ENCODE results near the gene R3HDML. TPM values are rescaled to one million over a fixed set of nuclear protein-coding genes. Genes with fewer than 3 reads are reported as not detected.
A peak's percentile ranks its signal among the peaks of the same experiment; 100 is the strongest.

R3HDML gene
- total RNA-seq, 2 donors from 2014 or later, result not detected

DNA sequence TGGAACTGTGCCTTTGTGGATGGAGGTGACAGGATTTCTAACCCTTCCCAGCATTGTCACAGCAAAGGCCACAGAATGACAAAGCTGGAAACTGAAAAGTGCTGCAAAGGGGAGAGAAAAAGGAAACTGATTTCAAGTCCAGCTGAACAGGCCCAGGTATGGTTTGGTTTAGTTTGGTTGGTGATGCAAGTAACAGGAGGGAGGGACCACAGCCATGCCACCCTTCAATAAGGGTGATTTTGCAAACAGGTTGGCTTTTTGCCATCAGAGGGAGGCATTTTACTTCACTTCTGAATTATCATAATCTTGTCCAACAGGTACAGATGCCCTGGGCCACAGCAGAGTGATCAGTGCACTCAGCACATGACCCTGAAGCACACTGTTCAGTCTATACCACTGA is 32.5 kb upstream of the R3HDML start:
- H3K36me3 ChIP-seq (replicated peaks in 1 of 2; ENCODE audit: insufficient read depth in 1 of 2, low read depth in 2 of 2), result no peaks in the 10 kb centered on the region
- H3K4me3 ChIP-seq, result no peak overlapping the region
- peaks cover 45% of the 10 kb centered on the region for H3K4me1 ChIP-seq
- no peak for DNase-seq
- TF ChIP-seq, protein P1, sequence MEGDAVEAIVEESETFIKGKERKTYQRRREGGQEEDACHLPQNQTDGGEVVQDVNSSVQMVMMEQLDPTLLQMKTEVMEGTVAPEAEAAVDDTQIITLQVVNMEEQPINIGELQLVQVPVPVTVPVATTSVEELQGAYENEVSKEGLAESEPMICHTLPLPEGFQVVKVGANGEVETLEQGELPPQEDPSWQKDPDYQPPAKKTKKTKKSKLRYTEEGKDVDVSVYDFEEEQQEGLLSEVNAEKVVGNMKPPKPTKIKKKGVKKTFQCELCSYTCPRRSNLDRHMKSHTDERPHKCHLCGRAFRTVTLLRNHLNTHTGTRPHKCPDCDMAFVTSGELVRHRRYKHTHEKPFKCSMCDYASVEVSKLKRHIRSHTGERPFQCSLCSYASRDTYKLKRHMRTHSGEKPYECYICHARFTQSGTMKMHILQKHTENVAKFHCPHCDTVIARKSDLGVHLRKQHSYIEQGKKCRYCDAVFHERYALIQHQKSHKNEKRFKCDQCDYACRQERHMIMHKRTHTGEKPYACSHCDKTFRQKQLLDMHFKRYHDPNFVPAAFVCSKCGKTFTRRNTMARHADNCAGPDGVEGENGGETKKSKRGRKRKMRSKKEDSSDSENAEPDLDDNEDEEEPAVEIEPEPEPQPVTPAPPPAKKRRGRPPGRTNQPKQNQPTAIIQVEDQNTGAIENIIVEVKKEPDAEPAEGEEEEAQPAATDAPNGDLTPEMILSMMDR (IDR thresholded peaks at IDR 0.05), result no peak
- TF ChIP-seq POLR2A (IDR thresholded peaks at IDR 0.05), result no peak
- intact Hi-C loops (cut with DNase I), result no loop called here
- no peaks in the 10 kb centered on the region for H3K27me3 ChIP-seq
- no peak for ATAC-seq
- H3K9me3 ChIP-seq, result no peaks in the 10 kb centered on the region
- no peak overlapping the region for H3K27ac ChIP-seq

DNA sequence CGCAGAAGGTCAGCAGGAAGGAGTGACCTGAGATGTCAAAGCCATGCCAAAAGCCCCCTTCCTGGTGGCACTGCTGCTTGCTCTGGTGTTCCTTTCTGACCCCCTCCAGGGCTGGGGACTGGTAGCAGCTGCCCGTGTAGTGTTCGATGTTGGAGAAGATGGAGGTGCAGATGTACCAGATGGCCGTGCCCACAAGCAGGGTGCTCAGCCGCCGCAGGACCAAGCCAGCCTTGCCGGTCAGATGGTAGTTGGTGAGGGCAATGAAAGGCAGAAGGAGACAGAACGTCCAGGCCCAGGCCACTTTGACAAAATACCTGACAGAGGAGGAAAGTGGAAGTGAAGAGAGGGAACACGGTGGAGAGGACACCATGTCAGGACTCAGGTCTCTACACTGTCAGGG is 29.9 kb upstream of the R3HDML start:
- Histone ChIP-seq H3K36me3 (replicated peaks in 1 of 2; ENCODE audit: insufficient read depth in 1 of 2, low read depth in 2 of 2) (no peaks in the 10 kb centered on the region), H3K27ac (peak overlapping the region in 1 of 4 donors; percentile 13), H3K27me3 (no peaks in the 10 kb centered on the region), H3K9me3 (no peaks in the 10 kb centered on the region), H3K4me3 (no peak overlapping the region), H3K4me1 (peaks cover 55% of the 10 kb centered on the region)
- 84 to 92% methylated on average over 9 of the region's 9 CpGs for WGBS, 2 donors
- TF ChIP-seq, protein P1 (IDR thresholded peaks at IDR 0.05), result no peak
- TF ChIP-seq POLR2A (IDR thresholded peaks at IDR 0.05), result no peak
- DNase-seq, result no peak
- no peak for ATAC-seq
- intact Hi-C loops (cut with DNase I), result loop anchor here (5.0 kb wide), 1 partner anchor 85 kb away; no protein-coding TSS in a partner anchor

DNA sequence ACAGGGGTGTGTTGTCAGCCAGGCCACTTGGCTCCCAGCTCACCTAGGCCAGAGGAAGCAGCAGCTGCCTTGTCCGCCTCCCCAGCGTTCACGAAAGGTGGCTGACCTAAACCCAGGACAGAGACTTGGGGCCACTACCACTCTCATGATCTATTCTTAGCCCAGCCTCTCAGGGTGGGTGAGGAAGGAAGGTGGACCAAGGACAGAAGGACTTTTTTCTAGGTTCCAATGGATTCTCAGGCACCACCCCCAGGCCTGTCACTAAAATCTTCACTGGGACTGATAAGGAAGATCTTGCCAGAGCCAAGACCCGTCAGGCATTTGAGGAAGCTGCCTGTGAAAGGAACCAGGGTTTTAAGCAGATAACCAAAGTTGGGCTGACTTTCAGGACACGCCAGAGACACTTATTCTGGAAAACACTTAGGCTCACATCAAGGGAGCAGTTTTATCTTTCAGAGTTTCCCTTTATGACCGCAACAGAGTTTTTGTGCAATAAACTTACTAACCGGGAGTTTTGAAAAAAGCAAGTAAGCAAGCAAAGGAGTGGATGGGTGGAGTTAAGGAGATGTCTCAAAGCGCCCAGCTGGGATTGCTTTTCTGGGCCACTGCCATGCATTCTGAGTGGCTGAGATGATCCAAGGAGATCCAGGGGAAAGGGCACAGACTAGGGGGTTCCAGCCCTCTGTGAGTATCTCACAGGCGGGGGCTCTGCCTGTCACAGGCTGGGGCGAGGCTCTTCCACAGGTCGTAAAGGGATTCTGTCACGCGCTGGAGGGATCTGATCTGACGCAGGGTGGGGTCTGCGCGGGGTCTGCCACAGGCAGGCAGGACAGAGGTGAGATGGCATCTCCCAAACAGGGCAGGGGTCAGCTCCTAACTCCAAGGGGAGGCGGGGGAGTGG is 26.8 kb upstream of the R3HDML start:
- Histone ChIP-seq H3K9me3 (no peaks in the 10 kb centered on the region), H3K4me1 (peaks cover 36% of the 10 kb centered on the region), H3K27me3 (no peaks in the 10 kb centered on the region), H3K27ac (peak overlapping the region in 3 of 4 donors; percentile 60 to 88 (median 78)), H3K36me3 (replicated peaks in 1 of 2; ENCODE audit: insufficient read depth in 1 of 2, low read depth in 2 of 2) (no peaks in the 10 kb centered on the region), H3K4me3 (peak overlapping the region; percentile 35 to 96)
- peak in 3 of 4 donors; percentile 24 to 39 (median 28) for DNase-seq
- TF ChIP-seq POLR2A (IDR thresholded peaks at IDR 0.05), result peak in 1 of 3 donors; percentile 14
- TF ChIP-seq, protein P1 (IDR thresholded peaks at IDR 0.05), result no peak
- ATAC-seq, result no peak
- WGBS, 2 donors, result 6 to 19% methylated on average over 8 to 17 of the region's 17 CpGs
- intact Hi-C loops (cut with DNase I), result loop anchor here (5.0 kb wide), 1 partner anchor 88 kb away; no protein-coding TSS in a partner anchor

DNA sequence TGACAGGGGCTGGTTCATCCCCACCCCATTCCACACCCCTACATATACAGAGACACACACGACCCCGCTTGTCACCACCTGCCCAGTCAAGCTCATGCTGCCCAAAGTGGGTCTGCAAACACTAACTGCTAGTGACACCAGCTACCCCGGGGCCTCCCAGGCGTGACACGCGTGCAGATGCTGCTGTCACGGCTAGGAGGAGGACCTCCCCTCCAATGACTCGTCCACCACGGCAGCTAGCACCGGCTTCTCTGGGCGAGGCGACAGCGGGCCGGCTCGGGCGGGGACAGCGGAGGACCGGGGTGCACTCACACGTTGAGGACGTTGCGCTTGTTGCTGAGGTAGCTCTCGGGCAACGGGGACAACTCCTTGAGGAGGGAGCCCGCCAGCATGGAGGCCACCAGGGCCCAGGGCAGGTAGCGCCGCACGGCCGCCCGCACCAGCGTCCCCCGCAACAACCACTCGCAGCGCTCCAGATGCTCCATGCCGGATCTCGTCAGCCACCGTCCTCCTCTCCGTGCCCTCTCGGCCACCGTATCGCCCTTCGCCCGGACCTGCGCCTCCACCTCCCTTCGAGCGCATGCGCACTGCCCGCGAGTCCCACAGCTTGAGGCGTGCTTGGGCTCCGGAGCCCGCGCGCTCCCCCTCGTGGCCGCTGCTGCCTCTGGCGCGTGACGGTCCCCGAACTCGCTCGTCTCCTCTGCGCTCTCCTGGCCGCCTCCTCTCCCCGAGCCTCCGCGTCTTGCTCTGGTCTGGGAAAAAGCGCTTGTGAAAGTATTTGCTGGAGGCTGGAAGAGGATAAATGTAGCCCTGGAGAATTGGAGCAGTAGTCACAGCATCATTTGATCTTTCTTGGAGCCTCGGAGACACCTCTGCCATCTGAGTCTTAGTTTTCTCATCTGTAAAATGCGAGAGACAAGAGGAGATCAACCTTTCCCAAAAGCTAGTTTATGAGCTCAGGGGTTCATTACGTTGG is 25.9 kb upstream of the R3HDML start, which contains the start of gene FITM2:
Gene FITM2, minus strand, starts transcription at position 539 of the 976 bp plus-strand sequence. Its CDS starts 54 bp downstream, at position 485.
- Histone ChIP-seq H3K27me3 (no peaks in the 10 kb centered on the region), H3K27ac (peak within 1 kb of the TSS; percentile 53 to 88 (median 69)), H3K4me1 (peaks cover 27% of the 10 kb centered on the region), H3K4me3 (peak within 1 kb of the TSS; percentile 35 to 96), H3K9me3 (no peaks in the 10 kb centered on the region), H3K36me3 (replicated peaks in 1 of 2; ENCODE audit: insufficient read depth in 1 of 2, low read depth in 2 of 2) (no peaks in the 10 kb centered on the region)
- ATAC-seq (peak; percentile 98), DNase-seq (peak; percentile 99 to 100 (median 99))
- WGBS, 2 donors, result 2 to 16% methylated on average over 5 to 66 of the region's 70 CpGs
- intact Hi-C loops (cut with DNase I), result no loop called here
- TF ChIP-seq, protein P1 (IDR thresholded peaks at IDR 0.05), result peak; percentile 91 to 99 (median 97)
- peak in 2 of 3 donors; percentile 62 to 64 for TF ChIP-seq POLR2A (IDR thresholded peaks at IDR 0.05)
